GM23338 (cell line): Measurements from ENCODE around the gene PEAK3.

Source experiments
- CREB1 ChIP-seq: fragments of 250-450 bp; sonication (Bioruptor Pico); IDR thresholded peaks from 2 replicates; pipeline ENCODE4 v1.5.0; 2020; ENCODE audit warnings: low read depth, mild to moderate bottlenecking, moderate library complexity
- EZH2 ChIP-seq: fragments of 200-600 bp; sonication (generic); IDR thresholded peaks from one replicate; pipeline ENCODE4 v1.8.0; 2017; ENCODE audit warnings: antibody characterized with exemption, mild to moderate bottlenecking, low read depth; ENCODE audit not compliant: unreplicated experiment
- EZH2phosphoT487 ChIP-seq: fragments of 200-600 bp; sonication (generic); IDR thresholded peaks from one replicate; pipeline ENCODE4 v1.8.1; 2018; ENCODE audit warnings: antibody characterized with exemption; ENCODE audit not compliant: unreplicated experiment
- NANOG ChIP-seq: IDR thresholded peaks from 2 replicates; pipeline ENCODE4 v1.6.1; 2016; ENCODE audit warnings: antibody characterized with exemption, borderline replicate concordance
- POLR2AphosphoS5 ChIP-seq: IDR thresholded peaks from 2 replicates; pipeline ENCODE4 v1.6.1; 2016; ENCODE audit warnings: antibody characterized with exemption, low read depth
- STAT1 ChIP-seq: IDR thresholded peaks from one replicate; pipeline ENCODE4 v1.6.1; 2016; ENCODE audit warnings: antibody characterized with exemption; ENCODE audit not compliant: unreplicated experiment
- ZNF114 ChIP-seq: fragments of 250-450 bp; sonication (Bioruptor Pico); IDR thresholded peaks from 2 replicates; pipeline ENCODE4 v1.5.0; 2020; ENCODE audit warnings: mild to moderate bottlenecking, moderate library complexity
- ZNF331 ChIP-seq: fragments of 250-450 bp; sonication (Bioruptor Pico); IDR thresholded peaks from 2 replicates; pipeline ENCODE4 v1.5.0; 2020; ENCODE audit warnings: low read depth, mild to moderate bottlenecking, moderate library complexity
- ZNF462 ChIP-seq: fragments of 250-450 bp; sonication (Bioruptor Pico); IDR thresholded peaks from 2 replicates; pipeline ENCODE4 v1.5.0; 2020; ENCODE audit warnings: mild to moderate bottlenecking, moderate library complexity
- TF ChIP-seq, protein P1 (sequence below), 2 experiments: fragments of 200-600 bp in 1 of 2; sonication (generic) in 1 of 2; conservative IDR thresholded peaks; 2 replicates each; pipeline versions ENCODE4 v1.5.1 to v1.6.1; 2016 to 2017; ENCODE audit warnings: antibody characterized with exemption in 2 of 2, low read depth in 2 of 2, mild to moderate bottlenecking in 2 of 2, moderate library complexity in 1 of 2
- TF ChIP-seq, protein P2 (sequence below): IDR thresholded peaks from one replicate; pipeline ENCODE4 v1.6.1; 2018; ENCODE audit warnings: antibody characterized with exemption; ENCODE audit not compliant: unreplicated experiment

GRCh38 chr19:2225415-2226050 lies 56.4 kb downstream of the PEAK3 start:
- no peak for TF ChIP-seq ZNF114 (CRISPR knock-in tag)
- TF ChIP-seq, protein P1, sequence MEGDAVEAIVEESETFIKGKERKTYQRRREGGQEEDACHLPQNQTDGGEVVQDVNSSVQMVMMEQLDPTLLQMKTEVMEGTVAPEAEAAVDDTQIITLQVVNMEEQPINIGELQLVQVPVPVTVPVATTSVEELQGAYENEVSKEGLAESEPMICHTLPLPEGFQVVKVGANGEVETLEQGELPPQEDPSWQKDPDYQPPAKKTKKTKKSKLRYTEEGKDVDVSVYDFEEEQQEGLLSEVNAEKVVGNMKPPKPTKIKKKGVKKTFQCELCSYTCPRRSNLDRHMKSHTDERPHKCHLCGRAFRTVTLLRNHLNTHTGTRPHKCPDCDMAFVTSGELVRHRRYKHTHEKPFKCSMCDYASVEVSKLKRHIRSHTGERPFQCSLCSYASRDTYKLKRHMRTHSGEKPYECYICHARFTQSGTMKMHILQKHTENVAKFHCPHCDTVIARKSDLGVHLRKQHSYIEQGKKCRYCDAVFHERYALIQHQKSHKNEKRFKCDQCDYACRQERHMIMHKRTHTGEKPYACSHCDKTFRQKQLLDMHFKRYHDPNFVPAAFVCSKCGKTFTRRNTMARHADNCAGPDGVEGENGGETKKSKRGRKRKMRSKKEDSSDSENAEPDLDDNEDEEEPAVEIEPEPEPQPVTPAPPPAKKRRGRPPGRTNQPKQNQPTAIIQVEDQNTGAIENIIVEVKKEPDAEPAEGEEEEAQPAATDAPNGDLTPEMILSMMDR (conservative IDR thresholded peaks at IDR 0.05; ENCODE audit: low read depth in 2 of 2) = no peak
- no peak for TF ChIP-seq EZH2
- no peak for TF ChIP-seq POLR2AphosphoS5
- TF ChIP-seq EZH2phosphoT487 = no peak
- no peak for TF ChIP-seq CREB1 (CRISPR knock-in tag)
- TF ChIP-seq, protein P2, sequence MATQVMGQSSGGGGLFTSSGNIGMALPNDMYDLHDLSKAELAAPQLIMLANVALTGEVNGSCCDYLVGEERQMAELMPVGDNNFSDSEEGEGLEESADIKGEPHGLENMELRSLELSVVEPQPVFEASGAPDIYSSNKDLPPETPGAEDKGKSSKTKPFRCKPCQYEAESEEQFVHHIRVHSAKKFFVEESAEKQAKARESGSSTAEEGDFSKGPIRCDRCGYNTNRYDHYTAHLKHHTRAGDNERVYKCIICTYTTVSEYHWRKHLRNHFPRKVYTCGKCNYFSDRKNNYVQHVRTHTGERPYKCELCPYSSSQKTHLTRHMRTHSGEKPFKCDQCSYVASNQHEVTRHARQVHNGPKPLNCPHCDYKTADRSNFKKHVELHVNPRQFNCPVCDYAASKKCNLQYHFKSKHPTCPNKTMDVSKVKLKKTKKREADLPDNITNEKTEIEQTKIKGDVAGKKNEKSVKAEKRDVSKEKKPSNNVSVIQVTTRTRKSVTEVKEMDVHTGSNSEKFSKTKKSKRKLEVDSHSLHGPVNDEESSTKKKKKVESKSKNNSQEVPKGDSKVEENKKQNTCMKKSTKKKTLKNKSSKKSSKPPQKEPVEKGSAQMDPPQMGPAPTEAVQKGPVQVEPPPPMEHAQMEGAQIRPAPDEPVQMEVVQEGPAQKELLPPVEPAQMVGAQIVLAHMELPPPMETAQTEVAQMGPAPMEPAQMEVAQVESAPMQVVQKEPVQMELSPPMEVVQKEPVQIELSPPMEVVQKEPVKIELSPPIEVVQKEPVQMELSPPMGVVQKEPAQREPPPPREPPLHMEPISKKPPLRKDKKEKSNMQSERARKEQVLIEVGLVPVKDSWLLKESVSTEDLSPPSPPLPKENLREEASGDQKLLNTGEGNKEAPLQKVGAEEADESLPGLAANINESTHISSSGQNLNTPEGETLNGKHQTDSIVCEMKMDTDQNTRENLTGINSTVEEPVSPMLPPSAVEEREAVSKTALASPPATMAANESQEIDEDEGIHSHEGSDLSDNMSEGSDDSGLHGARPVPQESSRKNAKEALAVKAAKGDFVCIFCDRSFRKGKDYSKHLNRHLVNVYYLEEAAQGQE = no peak
- TF ChIP-seq ZNF331 (CRISPR knock-in tag) = no peak
- no peak for TF ChIP-seq NANOG
- no peak for TF ChIP-seq STAT1
- no peak for TF ChIP-seq ZNF462 (CRISPR knock-in tag)
